Aortic smooth muscle cell (primary cell): Measurements from ENCODE around the gene RANGRF. TPM values are rescaled to one million over a fixed set of nuclear protein-coding genes. Genes with fewer than 3 reads are reported as not detected.

Experiments
- total RNA-seq: library from RNA; depleted of rRNA; stranded (reverse); fragments of >200 nt; gene quantifications from 2 replicates; pipeline ENCODE4 v1.2.3, GENCODE V29; 2014

The RANGRF gene, protein sequence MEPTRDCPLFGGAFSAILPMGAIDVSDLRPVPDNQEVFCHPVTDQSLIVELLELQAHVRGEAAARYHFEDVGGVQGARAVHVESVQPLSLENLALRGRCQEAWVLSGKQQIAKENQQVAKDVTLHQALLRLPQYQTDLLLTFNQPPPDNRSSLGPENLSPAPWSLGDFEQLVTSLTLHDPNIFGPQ
- total RNA-seq = 6.5 and 9.2 TPM in 2 replicates

GRCh38 chr17:8288336-8289102 lies at the start of gene RANGRF:
TSS of gene RANGRF (plus strand) at chr17:8288670. CDS start at chr17:8288789, 119 bp downstream.

GRCh38 chr17:8248751-8249607 lies 39.5 kb upstream of the RANGRF start, which contains the start of gene PFAS:
TSS of gene PFAS (plus strand) at chr17:8249289. CDS start at chr17:8253938, 4,649 bp downstream.

DNA sequence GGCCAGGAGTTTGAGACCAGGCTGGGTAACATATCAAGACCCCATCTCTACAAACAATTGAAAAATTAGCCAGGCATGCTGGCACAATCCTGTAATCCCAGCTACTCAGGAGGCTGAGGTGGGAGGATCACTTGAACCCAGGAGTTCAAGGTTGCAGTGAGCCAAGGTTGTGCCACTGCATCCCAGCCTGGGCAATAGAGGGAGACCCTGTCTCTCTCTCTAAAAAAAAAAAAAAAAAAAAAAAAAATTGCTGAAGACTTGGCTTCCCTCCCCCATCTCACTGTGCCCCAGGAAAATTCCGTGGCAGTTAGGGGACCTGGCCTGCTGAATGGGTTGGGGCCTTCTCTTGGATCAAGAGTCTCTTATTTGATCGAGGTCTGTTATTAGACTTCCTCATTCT lies 51.1 kb downstream of the RANGRF start, which contains the start of gene ODF4:
Gene ODF4, plus strand, starts transcription at position 301 of the 400 bp plus-strand sequence. CDS start 212 bp downstream, outside the sequence.

Other genes starting within 250 kb of the RANGRF start
- gene ALOX15B, start 249.6 kb upstream of the RANGRF start, total RNA-seq = not detected in 2 replicates
- gene ALOX12B, start 201.0 kb upstream of the RANGRF start, total RNA-seq = not detected in 2 replicates
- not detected in 2 replicates for gene ALOXE3, start 170.2 kb upstream of the RANGRF start, total RNA-seq
- gene HES7, start 164.6 kb upstream of the RANGRF start, total RNA-seq = 0.12 TPM in 1 of 2 replicates, not detected in the other
- gene PER1, start 136.3 kb upstream of the RANGRF start, total RNA-seq = 9.4 and 10.9 TPM in 2 replicates
- gene VAMP2, start 125.7 kb upstream of the RANGRF start, total RNA-seq = 7.1 and 10.4 TPM in 2 replicates
- 27.4 and 35.0 TPM in 2 replicates for gene TMEM107, start 112.3 kb upstream of the RANGRF start, total RNA-seq
- gene BORCS6, start 98.5 kb upstream of the RANGRF start, total RNA-seq = 6.1 and 7.4 TPM in 2 replicates
- gene AURKB, start 78.1 kb upstream of the RANGRF start, total RNA-seq = 9.6 and 18.8 TPM in 2 replicates
- gene CTC1, start 40.6 kb upstream of the RANGRF start, total RNA-seq = 4.5 and 5.0 TPM in 2 replicates
- 10.3 and 14.8 TPM in 2 replicates for gene PFAS, start 39.4 kb upstream of the RANGRF start, total RNA-seq
- gene SLC25A35, start 6.7 kb downstream of the RANGRF start, total RNA-seq = 0.62 and 0.92 TPM in 2 replicates
- 0.79 and 2.1 TPM in 2 replicates for gene ARHGEF15, start 21.6 kb downstream of the RANGRF start, total RNA-seq
- gene ODF4, start 51.2 kb downstream of the RANGRF start, total RNA-seq = not detected in 2 replicates
- gene RPL26, start 94.5 kb downstream of the RANGRF start, total RNA-seq = 3,211 and 3,528 TPM in 2 replicates
- not detected in 2 replicates for gene RNF222, start 109.2 kb downstream of the RANGRF start, total RNA-seq
- gene NDEL1, start 147.2 kb downstream of the RANGRF start, total RNA-seq = 56.8 and 64.8 TPM in 2 replicates